ENCODE measurements around the gene FGD5.

The FGD5 gene

GRCh38 chr3:14905055-14905657 is 86.4 kb downstream of the FGD5 start:
- DNase-seq (ENCODE audit: low read depth): no peak

- DNase-seq (ENCODE audit: low read depth): no peak
Measured at GRCh38 chr3:14906355-14906971, 87.7 kb downstream of the FGD5 start.

- no peak for DNase-seq (ENCODE audit: low read depth)
Measured at GRCh38 chr3:14907043-14907966, 88.5 kb downstream of the FGD5 start.

GRCh38 chr3:14909250-14909649 is 90.5 kb downstream of the FGD5 start:
- DNase-seq (ENCODE audit: low read depth): no peak

- DNase-seq (ENCODE audit: low read depth): no peak
Measured at GRCh38 chr3:14911651-14912050, 92.9 kb downstream of the FGD5 start.

- DNase-seq (ENCODE audit: low read depth): no peak
Measured at GRCh38 chr3:14913071-14913925, 94.5 kb downstream of the FGD5 start.

GRCh38 chr3:14913926-14914778 is 95.4 kb downstream of the FGD5 start:
- DNase-seq (ENCODE audit: low read depth): no peak

GRCh38 chr3:14914779-14915117 is 96.0 kb downstream of the FGD5 start:
- DNase-seq (ENCODE audit: low read depth): no peak

- DNase-seq (ENCODE audit: low read depth): no peak
Measured at GRCh38 chr3:14915636-14916222, 97.0 kb downstream of the FGD5 start.

GRCh38 chr3:14918356-14918860 is 99.6 kb downstream of the FGD5 start:
- no peak for DNase-seq (ENCODE audit: low read depth)

GRCh38 chr3:14920536-14920935 is 101.8 kb downstream of the FGD5 start:
- DNase-seq (ENCODE audit: low read depth): no peak

GRCh38 chr3:14921034-14921616 is 102.4 kb downstream of the FGD5 start:
- DNase-seq (ENCODE audit: low read depth): peak; percentile 82

- peak; percentile 6 for DNase-seq (ENCODE audit: low read depth)
Measured at GRCh38 chr3:14921811-14922705, 103.3 kb downstream of the FGD5 start.

- DNase-seq (ENCODE audit: low read depth): no peak
Measured at GRCh38 chr3:14922863-14923262, 104.1 kb downstream of the FGD5 start.

- DNase-seq (ENCODE audit: low read depth): no peak
Measured at GRCh38 chr3:14923476-14923875, 104.7 kb downstream of the FGD5 start.

GRCh38 chr3:14925729-14926591 is 107.2 kb downstream of the FGD5 start:
- peak; percentile 73 for DNase-seq (ENCODE audit: low read depth)

GRCh38 chr3:14926592-14926991 is 107.8 kb downstream of the FGD5 start:
- no peak for DNase-seq (ENCODE audit: low read depth)

GRCh38 chr3:14927308-14927707 is 108.5 kb downstream of the FGD5 start:
- no peak for DNase-seq (ENCODE audit: low read depth)

All from iris pigment epithelial cell (primary cell).